ENCODE data around the gene SCUBE1. TPM values are rescaled to one million over a fixed set of nuclear protein-coding genes. Genes with fewer than 3 reads are reported as not detected.

Gene SCUBE1
- total RNA-seq, 1 experiment from 2014 or later: 3.9 TPM

DNA sequence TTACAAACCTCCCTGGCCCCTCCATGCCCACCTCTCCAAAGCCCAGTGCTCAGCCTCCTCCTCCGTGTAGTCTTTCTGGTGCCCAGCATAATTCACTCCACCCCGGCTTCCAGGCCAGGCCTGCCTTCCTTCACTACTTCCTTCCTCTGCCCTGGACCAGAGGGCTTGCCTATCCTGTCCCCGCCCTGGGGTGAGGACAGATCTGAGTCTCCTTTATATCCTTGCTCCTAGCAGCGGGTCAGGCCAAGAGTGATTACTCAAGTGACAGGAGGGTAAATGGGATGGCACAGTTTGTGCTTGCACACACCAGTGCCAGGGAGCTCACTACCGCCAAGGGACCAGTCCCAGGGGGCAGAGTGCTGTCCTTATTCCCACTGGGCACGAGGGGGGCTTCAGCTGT lies 48.0 kb downstream of the SCUBE1 start:
- ChIA-PET POLR2A (no interaction called here), CTCF (no interaction called here), RAD21 (ENCODE audit: low non-redundant PET in 1 of 2, low total read pairs in 2 of 2, uncharacterized antibody in 2 of 2, unreplicated experiment in 2 of 2) (no interaction called here)
- Histone ChIP-seq H3K27me3 (ENCODE audit: insufficient read depth, low read length) (no peaks in the 10 kb centered on the region), H3K4me3 (replicated peaks in 1 of 2; ENCODE audit: low read depth in 1 of 2, low read length in 2 of 2) (no peak overlapping the region), H3K9me2 (ENCODE audit: insufficient read depth) (no peaks in the 10 kb centered on the region), H3K4me1 (ENCODE audit: control insufficient read depth in 1 of 2, insufficient read depth in 2 of 2, low read length in 2 of 2) (peaks cover 0 to 14% of the 10 kb centered on the region in 2 experiments; a peak in 2 of 4 replicates), H3K79me2 (ENCODE audit: insufficient read depth, low read length) (no peaks in the 10 kb centered on the region), H3K9me3 (ENCODE audit: control insufficient read depth in 1 of 2, insufficient read depth in 1 of 2, low read depth in 1 of 2, low read length in 2 of 2) (no peaks in the 10 kb centered on the region), H2AFZ (ENCODE audit: low read depth, low read length, poor library complexity, severe bottlenecking) (no peak overlapping the region), H4K20me1 (ENCODE audit: insufficient read depth) (no peaks in the 10 kb centered on the region), H3K27ac (ENCODE audit: low read depth, low read length) (no peak overlapping the region), H3K9ac (ENCODE audit: low read length) (no peak overlapping the region), H3K36me3 (ENCODE audit: control insufficient read depth in 1 of 2, insufficient read depth in 2 of 2, low read length in 2 of 2) (no peaks in the 10 kb centered on the region), H3K4me2 (ENCODE audit: low read length) (no peak overlapping the region)
- no TSS peak for BruUV-seq (replicated peaks)
- intact Hi-C loops (cut with micrococcal nuclease): no loop called here
- ATAC-seq: no peak
- no peak for DNase-seq (ENCODE audit: low read depth, low spot score)
- TF ChIP-seq EGR1 (IDR thresholded peaks at IDR 0.05; ENCODE audit: low read depth) (no peak), ELF1 (IDR thresholded peaks at IDR 0.05; ENCODE audit: borderline replicate concordance, low read depth) (no peak), CEBPB (IDR thresholded peaks at IDR 0.05; ENCODE audit: low read depth) (no peak), SIN3A (IDR thresholded peaks at IDR 0.05; ENCODE audit: low read depth) (no peak), RAD21 (IDR thresholded peaks at IDR 0.05; ENCODE audit: low read depth) (no peak), EZH2phosphoT487 (IDR thresholded peaks at IDR 0.05; ENCODE audit: borderline replicate concordance) (no peak), YY1 (IDR thresholded peaks at IDR 0.05; ENCODE audit: extremely low read depth, insufficient replicate concordance, low read depth, low read length) (no peak), ZFX (IDR thresholded peaks at IDR 0.05) (no peak), EZH2 (IDR thresholded peaks at IDR 0.05) (no peak), CBX3 (IDR thresholded peaks at IDR 0.05; ENCODE audit: low read depth) (no peak), ZNF274 (IDR thresholded peaks at IDR 0.05; ENCODE audit: low read depth, low read length) (no peak), SRF (IDR thresholded peaks at IDR 0.05; ENCODE audit: low read depth) (no peak), SP1 (IDR thresholded peaks at IDR 0.05; ENCODE audit: low read depth) (no peak)
- TF ChIP-seq, protein P1, sequence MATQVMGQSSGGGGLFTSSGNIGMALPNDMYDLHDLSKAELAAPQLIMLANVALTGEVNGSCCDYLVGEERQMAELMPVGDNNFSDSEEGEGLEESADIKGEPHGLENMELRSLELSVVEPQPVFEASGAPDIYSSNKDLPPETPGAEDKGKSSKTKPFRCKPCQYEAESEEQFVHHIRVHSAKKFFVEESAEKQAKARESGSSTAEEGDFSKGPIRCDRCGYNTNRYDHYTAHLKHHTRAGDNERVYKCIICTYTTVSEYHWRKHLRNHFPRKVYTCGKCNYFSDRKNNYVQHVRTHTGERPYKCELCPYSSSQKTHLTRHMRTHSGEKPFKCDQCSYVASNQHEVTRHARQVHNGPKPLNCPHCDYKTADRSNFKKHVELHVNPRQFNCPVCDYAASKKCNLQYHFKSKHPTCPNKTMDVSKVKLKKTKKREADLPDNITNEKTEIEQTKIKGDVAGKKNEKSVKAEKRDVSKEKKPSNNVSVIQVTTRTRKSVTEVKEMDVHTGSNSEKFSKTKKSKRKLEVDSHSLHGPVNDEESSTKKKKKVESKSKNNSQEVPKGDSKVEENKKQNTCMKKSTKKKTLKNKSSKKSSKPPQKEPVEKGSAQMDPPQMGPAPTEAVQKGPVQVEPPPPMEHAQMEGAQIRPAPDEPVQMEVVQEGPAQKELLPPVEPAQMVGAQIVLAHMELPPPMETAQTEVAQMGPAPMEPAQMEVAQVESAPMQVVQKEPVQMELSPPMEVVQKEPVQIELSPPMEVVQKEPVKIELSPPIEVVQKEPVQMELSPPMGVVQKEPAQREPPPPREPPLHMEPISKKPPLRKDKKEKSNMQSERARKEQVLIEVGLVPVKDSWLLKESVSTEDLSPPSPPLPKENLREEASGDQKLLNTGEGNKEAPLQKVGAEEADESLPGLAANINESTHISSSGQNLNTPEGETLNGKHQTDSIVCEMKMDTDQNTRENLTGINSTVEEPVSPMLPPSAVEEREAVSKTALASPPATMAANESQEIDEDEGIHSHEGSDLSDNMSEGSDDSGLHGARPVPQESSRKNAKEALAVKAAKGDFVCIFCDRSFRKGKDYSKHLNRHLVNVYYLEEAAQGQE (IDR thresholded peaks at IDR 0.05; ENCODE audit: low read depth): no peak
- TF ChIP-seq, protein P2, sequence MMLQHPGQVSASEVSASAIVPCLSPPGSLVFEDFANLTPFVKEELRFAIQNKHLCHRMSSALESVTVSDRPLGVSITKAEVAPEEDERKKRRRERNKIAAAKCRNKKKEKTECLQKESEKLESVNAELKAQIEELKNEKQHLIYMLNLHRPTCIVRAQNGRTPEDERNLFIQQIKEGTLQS (IDR thresholded peaks at IDR 0.05): no peak
- TF ChIP-seq, protein P3, sequence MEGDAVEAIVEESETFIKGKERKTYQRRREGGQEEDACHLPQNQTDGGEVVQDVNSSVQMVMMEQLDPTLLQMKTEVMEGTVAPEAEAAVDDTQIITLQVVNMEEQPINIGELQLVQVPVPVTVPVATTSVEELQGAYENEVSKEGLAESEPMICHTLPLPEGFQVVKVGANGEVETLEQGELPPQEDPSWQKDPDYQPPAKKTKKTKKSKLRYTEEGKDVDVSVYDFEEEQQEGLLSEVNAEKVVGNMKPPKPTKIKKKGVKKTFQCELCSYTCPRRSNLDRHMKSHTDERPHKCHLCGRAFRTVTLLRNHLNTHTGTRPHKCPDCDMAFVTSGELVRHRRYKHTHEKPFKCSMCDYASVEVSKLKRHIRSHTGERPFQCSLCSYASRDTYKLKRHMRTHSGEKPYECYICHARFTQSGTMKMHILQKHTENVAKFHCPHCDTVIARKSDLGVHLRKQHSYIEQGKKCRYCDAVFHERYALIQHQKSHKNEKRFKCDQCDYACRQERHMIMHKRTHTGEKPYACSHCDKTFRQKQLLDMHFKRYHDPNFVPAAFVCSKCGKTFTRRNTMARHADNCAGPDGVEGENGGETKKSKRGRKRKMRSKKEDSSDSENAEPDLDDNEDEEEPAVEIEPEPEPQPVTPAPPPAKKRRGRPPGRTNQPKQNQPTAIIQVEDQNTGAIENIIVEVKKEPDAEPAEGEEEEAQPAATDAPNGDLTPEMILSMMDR (IDR thresholded peaks at IDR 0.05 in 2 of 3, conservative IDR thresholded peaks at IDR 0.05 in 1 of 3; ENCODE audit: borderline replicate concordance in 1 of 3, insufficient read depth in 1 of 3, low read depth in 2 of 3, low read length in 2 of 3): no peak

All from HCT116 (cell line).